Body of pancreas (tissue), 4 donors: ENCODE results near the gene TEAD1.

ENCODE experiments used
- CTCF ChIP-seq, 7 experiments: fragments of 450-650 bp in 4 of 7; fragments of 200-600 bp in 3 of 7; sonication (generic) in 3 of 7; IDR thresholded peaks; one replicate each; pipeline ENCODE4 v1.5.1; 2016 to 2019; ENCODE audit warnings: antibody characterized with exemption in 7 of 7
- POLR2A ChIP-seq, 3 donors: fragments of 450-650 bp; IDR thresholded peaks; one replicate each; pipeline ENCODE4 v1.6.1; 2016; ENCODE audit warnings: antibody characterized with exemption in 3 of 3, mild to moderate bottlenecking in 2 of 3

- TF ChIP-seq CTCF (IDR thresholded peaks at IDR 0.05) (no peak), POLR2A (IDR thresholded peaks at IDR 0.05) (no peak)
Observed at GRCh38 chr11:12693479-12694182, 19.4 kb downstream of the TEAD1 start.
